CD4-positive, CD25-positive, alpha-beta regulatory T cell (primary cell): ENCODE results near the gene MYO3A. TPM values are rescaled to one million over a fixed set of nuclear protein-coding genes. Genes with fewer than 3 reads are reported as not detected.

Experiments used
- ATAC-seq, 2 donors: fragments of 150-1000 bp; cut with Tn5 transposase; one replicate each; pipeline ENCODE4 v1.10.0; 2021; ENCODE audit warnings: low read depth in 2 of 2, moderate number of reproducible peaks in 2 of 2, moderate library complexity in 1 of 2
- DNase-seq, 3 donors: peaks; one replicate each; pipeline versions ENCODE4 v3.0.0 to v3.0.0-alpha.2; 2012 to 2022; ENCODE audit warnings: mixed read lengths in 1 of 3
- H3K27ac ChIP-seq: one replicate; pipeline ENCODE4 v1.7.0; 2013; ENCODE audit warnings: mild to moderate bottlenecking, low read length; ENCODE audit not compliant: insufficient read depth, poor library complexity, severe bottlenecking
- H3K27me3 ChIP-seq: one replicate; pipeline ENCODE4 v1.7.0; 2013; ENCODE audit warnings: low read length; ENCODE audit not compliant: control insufficient read depth, insufficient read depth
- H3K36me3 ChIP-seq: one replicate; pipeline ENCODE4 v1.7.0; 2013; ENCODE audit warnings: mild to moderate bottlenecking, low read length, moderate library complexity; ENCODE audit not compliant: control insufficient read depth, insufficient read depth
- H3K4me1 ChIP-seq: 2 replicates; pipeline ENCODE4 v1.7.0; 2013; ENCODE audit warnings: mild to moderate bottlenecking, low read length; ENCODE audit not compliant: insufficient read depth, control insufficient read depth, poor library complexity, severe bottlenecking
- H3K4me3 ChIP-seq: one replicate; pipeline ENCODE4 v1.7.0; 2013; ENCODE audit warnings: low read depth, mild to moderate bottlenecking, low read length, moderate library complexity
- H3K9me3 ChIP-seq, 2 experiments: 1 replicate in 1 of 2; 2 replicates in 1 of 2; pipeline ENCODE4 v1.7.0; 2013; ENCODE audit warnings: low read length in 2 of 2, mild to moderate bottlenecking in 1 of 2, moderate library complexity in 1 of 2; ENCODE audit not compliant: control insufficient read depth in 2 of 2
- H3K27ac Mint-ChIP-seq, 3 donors: one replicate each; pipeline ENCODE4 v1.8.0; 2020 to 2022; ENCODE audit warnings: mild to moderate bottlenecking in 3 of 3, mixed read lengths in 3 of 3, moderate library complexity in 2 of 3
- H3K27me3 Mint-ChIP-seq: one replicate; pipeline ENCODE4 v1.8.0; 2022; ENCODE audit warnings: mild to moderate bottlenecking, mixed read lengths
- H3K36me3 Mint-ChIP-seq: one replicate; pipeline ENCODE4 v1.8.0; 2020; ENCODE audit warnings: mixed read lengths
- H3K4me1 Mint-ChIP-seq, 4 donors: one replicate each; pipeline ENCODE4 v1.8.0; 2020 to 2022; ENCODE audit warnings: mixed read lengths in 4 of 4, mild to moderate bottlenecking in 1 of 4
- H3K4me3 Mint-ChIP-seq, 4 donors: one replicate each; pipeline ENCODE4 v1.8.0; 2020 to 2022; ENCODE audit warnings: mild to moderate bottlenecking in 4 of 4, mixed read lengths in 4 of 4, moderate library complexity in 3 of 4
- H3K9me3 Mint-ChIP-seq, 7 donors: one replicate each; pipeline ENCODE4 v1.8.0; 2020 to 2022; ENCODE audit warnings: mixed read lengths in 7 of 7, mild to moderate bottlenecking in 3 of 7, moderate library complexity in 2 of 7
- polyA plus RNA-seq, 4 donors: library from polyadenylated mRNA; unstranded; fragments of 300-500 nt; fragmentation: Illumina TruSeq; gene quantifications; one replicate each; pipeline ENCODE4 v1.2.3, GENCODE V29; 2021
- total RNA-seq: library from RNA; stranded (reverse); gene quantifications from one replicate; pipeline ENCODE4 v1.2.3, GENCODE V29; 2022

The MYO3A gene
- total and polyA plus RNA-seq, 5 donors from 2014 or later, result not detected

DNA sequence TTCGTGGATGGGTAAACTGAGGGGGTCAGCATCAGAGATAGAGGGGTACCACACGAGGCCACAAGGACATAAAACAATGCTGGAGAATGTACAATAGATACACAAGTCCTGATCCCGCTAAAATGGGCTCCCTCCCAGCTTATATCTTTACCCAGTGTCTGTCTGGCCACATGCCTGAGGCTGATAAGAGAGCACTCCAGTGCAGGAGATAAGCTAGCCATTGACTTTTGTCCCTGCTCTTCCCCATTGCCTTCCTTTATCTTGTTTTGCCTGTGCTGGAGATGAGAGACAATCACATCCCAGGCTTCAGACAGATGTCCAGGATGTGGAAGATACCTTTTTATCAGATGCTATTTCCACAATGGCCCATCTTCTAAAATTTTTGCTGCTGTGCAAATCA, 288.5 kb downstream of the MYO3A start:
- Histone ChIP-seq H3K9me3 (no peaks in the 10 kb centered on the region), H3K36me3 (no peaks in the 10 kb centered on the region), H3K27ac (no peak overlapping the region), H3K4me3 (no peak overlapping the region), H3K4me1 (peaks cover 3% of the 10 kb centered on the region), H3K27me3 (peaks cover 50% of the 10 kb centered on the region)
- Mint-ChIP-seq H3K36me3 (no peaks in the 10 kb centered on the region), H3K27me3 (peaks cover 73% of the 10 kb centered on the region), H3K4me1 (peaks cover 0 to 10% (median 5%) of the 10 kb centered on the region in 4 donors), H3K9me3 (peaks cover 0 to 4% (median 0%) of the 10 kb centered on the region in 7 donors), H3K4me3 (no peak overlapping the region), H3K27ac (no peak overlapping the region)
- no peak for DNase-seq
- no peak for ATAC-seq

DNA sequence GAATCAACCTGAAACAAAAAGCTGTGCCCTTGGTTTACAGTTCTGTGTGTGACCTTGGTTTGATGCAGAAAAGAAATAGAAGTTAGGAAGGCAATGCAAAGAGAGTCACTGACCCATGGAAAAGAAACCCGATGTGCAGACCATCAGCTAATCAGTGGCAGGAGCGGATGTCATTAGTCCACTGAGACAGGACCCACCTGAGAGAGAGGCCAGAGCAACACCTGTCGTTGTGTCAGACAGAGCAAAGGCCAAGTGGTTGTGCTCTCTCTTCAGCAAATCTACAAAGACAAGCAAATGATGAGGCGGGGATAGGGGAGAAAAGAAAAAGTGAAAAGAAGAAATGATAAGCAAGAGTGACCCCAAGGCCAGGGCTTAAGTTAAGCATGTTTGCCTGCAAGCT, 291.3 kb downstream of the MYO3A start:
- peaks cover 49% of the 10 kb centered on the region for H3K27me3 Mint-ChIP-seq
- no peaks in the 10 kb centered on the region for H3K4me1 Mint-ChIP-seq
- H3K9me3 Mint-ChIP-seq, result no peaks in the 10 kb centered on the region
- no peaks in the 10 kb centered on the region for H3K9me3 ChIP-seq
- H3K36me3 ChIP-seq, result no peaks in the 10 kb centered on the region
- no peak for DNase-seq
- peaks cover 32% of the 10 kb centered on the region for H3K27me3 ChIP-seq
- no peaks in the 10 kb centered on the region for H3K4me1 ChIP-seq
- H3K4me3 ChIP-seq, result no peak overlapping the region
- H3K27ac ChIP-seq, result no peak overlapping the region
- no peak overlapping the region for H3K27ac Mint-ChIP-seq
- no peak for ATAC-seq
- no peak overlapping the region for H3K4me3 Mint-ChIP-seq
- H3K36me3 Mint-ChIP-seq, result no peaks in the 10 kb centered on the region

DNA sequence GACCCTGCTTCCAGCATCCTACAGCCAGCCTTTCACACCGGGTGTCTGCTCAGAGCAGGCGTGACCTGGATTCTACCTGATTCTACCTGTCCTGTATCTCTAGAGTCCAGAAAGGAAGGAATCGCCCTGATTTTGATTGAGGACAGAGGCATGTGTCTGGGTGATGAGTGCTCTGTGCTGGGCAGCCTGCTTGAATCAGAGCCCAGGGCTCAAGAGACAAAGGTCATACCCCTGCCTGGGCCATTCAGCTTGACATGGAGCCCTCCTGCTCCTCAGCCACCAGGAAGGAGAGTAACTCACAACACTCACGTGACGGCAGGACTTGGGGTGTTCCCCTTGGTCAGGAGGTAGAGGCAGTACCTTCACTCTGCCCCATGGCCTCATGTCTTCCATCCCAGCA, 293.8 kb downstream of the MYO3A start:
- H3K4me3 Mint-ChIP-seq, result no peak overlapping the region
- Histone ChIP-seq H3K4me3 (no peak overlapping the region), H3K9me3 (no peaks in the 10 kb centered on the region), H3K27me3 (peaks cover 11% of the 10 kb centered on the region), H3K27ac (no peak overlapping the region), H3K36me3 (no peaks in the 10 kb centered on the region), H3K4me1 (no peaks in the 10 kb centered on the region)
- DNase-seq (no peak), ATAC-seq (no peak)
- H3K4me1 Mint-ChIP-seq, result no peaks in the 10 kb centered on the region
- H3K9me3 Mint-ChIP-seq, result no peaks in the 10 kb centered on the region
- H3K27ac Mint-ChIP-seq, result no peak overlapping the region
- no peaks in the 10 kb centered on the region for H3K36me3 Mint-ChIP-seq
- peaks cover 31% of the 10 kb centered on the region for H3K27me3 Mint-ChIP-seq

DNA sequence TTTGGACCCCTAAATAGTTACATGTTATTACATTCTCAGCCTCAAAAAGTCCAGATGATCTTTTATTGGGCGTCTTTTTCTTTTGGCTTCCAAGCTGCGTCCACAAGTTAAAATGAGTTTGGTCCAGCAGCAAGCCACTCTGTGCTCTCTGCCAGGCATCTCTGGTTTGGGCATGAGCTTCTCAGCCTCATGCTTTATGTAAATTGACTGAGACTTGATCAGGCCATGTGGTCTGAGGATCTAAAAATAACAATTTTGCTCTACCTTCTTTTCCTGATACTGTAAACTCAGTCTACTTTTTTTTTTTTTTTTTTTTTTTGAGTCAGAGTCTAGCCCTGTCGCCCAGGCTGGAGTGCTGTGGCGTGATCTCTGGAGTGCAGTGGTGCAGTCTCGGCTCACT, 298.1 kb downstream of the MYO3A start:
- H3K36me3 ChIP-seq, result no peaks in the 10 kb centered on the region
- DNase-seq (no peak), ATAC-seq (no peak)
- no peaks in the 10 kb centered on the region for H3K27me3 ChIP-seq
- H3K4me1 ChIP-seq, result no peaks in the 10 kb centered on the region
- Mint-ChIP-seq H3K27me3 (no peaks in the 10 kb centered on the region), H3K4me1 (no peaks in the 10 kb centered on the region), H3K36me3 (no peaks in the 10 kb centered on the region), H3K27ac (no peak overlapping the region), H3K9me3 (no peaks in the 10 kb centered on the region), H3K4me3 (no peak overlapping the region)
- H3K27ac ChIP-seq, result no peak overlapping the region
- no peak overlapping the region for H3K4me3 ChIP-seq
- no peaks in the 10 kb centered on the region for H3K9me3 ChIP-seq

DNA sequence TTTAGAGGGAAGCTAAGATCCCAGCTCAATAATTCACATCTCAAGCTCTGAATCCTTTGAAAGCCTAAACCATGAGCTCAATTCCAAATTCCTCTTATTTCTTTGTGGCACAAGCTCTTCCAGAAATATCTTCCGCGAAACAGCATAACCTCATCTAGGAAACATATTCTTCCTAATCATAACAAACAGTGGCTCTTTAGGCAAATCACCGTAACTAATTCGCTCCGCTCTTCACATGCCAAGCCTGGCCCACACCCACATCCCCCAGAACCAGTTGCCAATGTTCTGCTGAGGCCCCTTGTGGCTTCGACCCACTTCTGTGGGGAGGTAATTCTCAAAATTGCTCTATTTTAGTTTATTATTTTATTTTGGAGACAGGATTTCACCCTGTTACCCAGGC, 301.7 kb downstream of the MYO3A start:
- no peaks in the 10 kb centered on the region for H3K4me1 Mint-ChIP-seq
- H3K36me3 Mint-ChIP-seq, result no peaks in the 10 kb centered on the region
- DNase-seq (no peak), ATAC-seq (no peak)
- H3K27me3 ChIP-seq, result peaks cover 2% of the 10 kb centered on the region
- no peak overlapping the region for H3K4me3 ChIP-seq
- no peak overlapping the region for H3K4me3 Mint-ChIP-seq
- no peaks in the 10 kb centered on the region for H3K9me3 ChIP-seq
- no peaks in the 10 kb centered on the region for H3K36me3 ChIP-seq
- H3K27ac ChIP-seq, result no peak overlapping the region
- peaks cover 0 to 2% (median 0%) of the 10 kb centered on the region in 7 donors for H3K9me3 Mint-ChIP-seq
- H3K27me3 Mint-ChIP-seq, result peaks cover 5% of the 10 kb centered on the region
- no peak overlapping the region for H3K27ac Mint-ChIP-seq
- H3K4me1 ChIP-seq, result no peaks in the 10 kb centered on the region

DNA sequence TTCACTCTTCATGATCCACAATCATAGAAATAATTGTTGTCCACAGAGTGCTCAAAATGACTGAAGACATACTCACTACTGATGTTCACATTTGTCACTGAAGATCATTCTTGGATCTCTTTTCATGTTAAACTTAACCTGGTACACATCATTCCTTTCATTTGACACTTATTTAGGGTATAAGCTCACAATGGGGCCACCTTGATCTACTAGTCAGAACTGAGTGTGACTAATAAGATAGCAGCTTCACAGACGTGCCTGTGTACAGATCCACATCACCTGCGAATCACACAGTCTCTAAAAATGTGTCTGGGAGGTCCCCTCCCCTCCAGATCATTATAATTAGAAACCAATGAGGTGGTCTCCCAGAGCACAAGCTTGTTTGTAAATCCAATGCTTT, 304.3 kb downstream of the MYO3A start:
- H3K9me3 ChIP-seq, result no peaks in the 10 kb centered on the region
- H3K27me3 Mint-ChIP-seq, result peaks cover 14% of the 10 kb centered on the region

DNA sequence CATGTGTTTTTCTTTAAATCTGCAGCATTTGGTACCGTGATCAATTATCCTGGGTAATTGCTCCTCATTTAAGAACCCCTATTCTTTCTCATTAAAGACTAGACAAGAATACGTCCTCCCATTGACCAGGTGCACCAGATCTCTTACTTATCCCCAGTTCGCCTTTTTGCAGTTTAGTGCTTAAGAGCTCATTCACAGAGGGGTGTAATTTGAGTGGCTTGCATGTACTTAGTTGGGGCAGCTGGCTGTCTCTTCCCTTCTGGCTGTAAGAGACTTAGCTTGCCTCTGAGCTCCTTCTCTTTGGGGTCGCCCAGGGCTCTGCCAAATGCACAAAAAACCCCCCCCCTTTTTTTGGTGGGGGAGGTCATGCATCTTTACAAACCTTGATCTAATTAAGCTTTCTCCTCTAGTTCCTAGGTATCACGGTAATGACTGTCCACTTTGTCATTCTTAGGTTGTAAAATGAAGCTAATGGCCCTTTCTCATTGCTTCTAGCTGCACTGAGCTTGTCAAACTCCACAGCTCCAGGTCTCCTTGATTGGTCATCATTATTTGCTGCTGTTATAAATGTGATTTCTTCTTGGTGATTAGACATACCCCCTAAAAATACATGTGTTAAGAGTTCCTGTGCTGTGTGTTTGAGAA, 308.8 kb downstream of the MYO3A start:
- Mint-ChIP-seq H3K27ac (peak overlapping the region in 1 of 3 donors; percentile 38), H3K4me3 (no peak overlapping the region), H3K9me3 (peaks cover 0 to 2% (median 0%) of the 10 kb centered on the region in 7 donors), H3K27me3 (peaks cover 14% of the 10 kb centered on the region), H3K36me3 (no peaks in the 10 kb centered on the region), H3K4me1 (no peaks in the 10 kb centered on the region)
- Histone ChIP-seq H3K27me3 (peaks cover 2% of the 10 kb centered on the region), H3K4me3 (no peak overlapping the region), H3K27ac (no peak overlapping the region), H3K9me3 (no peaks in the 10 kb centered on the region), H3K4me1 (no peaks in the 10 kb centered on the region), H3K36me3 (no peaks in the 10 kb centered on the region)
- DNase-seq (no peak), ATAC-seq (no peak)

More for the DNA sequence above, 304.3 kb downstream of the MYO3A start:
- H3K4me3 Mint-ChIP-seq, result no peak overlapping the region
- ATAC-seq, result no peak
- H3K36me3 Mint-ChIP-seq, result no peaks in the 10 kb centered on the region
- no peaks in the 10 kb centered on the region for H3K4me1 Mint-ChIP-seq
- Histone ChIP-seq H3K4me1 (no peaks in the 10 kb centered on the region), H3K4me3 (no peak overlapping the region), H3K36me3 (no peaks in the 10 kb centered on the region), H3K27ac (no peak overlapping the region), H3K27me3 (peaks cover 2% of the 10 kb centered on the region)
- peaks cover 0 to 2% (median 0%) of the 10 kb centered on the region in 7 donors for H3K9me3 Mint-ChIP-seq
- no peak overlapping the region for H3K27ac Mint-ChIP-seq
- DNase-seq, result no peak

DNA sequence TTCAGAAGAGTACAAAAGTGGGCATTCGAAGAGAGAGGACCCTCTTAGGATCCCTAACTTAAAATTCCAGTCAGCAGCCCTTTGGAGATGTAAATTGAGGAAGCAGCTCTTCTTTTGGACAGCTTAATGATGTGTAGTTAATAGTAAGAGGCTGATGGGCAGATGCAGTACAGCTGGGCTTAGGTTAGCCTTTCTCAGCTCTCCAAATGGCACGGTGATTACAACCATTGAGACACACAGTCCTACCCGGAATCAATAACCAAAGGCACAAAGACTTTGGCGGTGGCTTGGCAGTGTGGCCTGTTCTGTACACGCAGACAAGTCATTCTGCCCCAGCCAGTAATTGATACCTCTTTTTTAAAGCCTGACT, 309.3 kb downstream of the MYO3A start:
- no peak for DNase-seq
- Mint-ChIP-seq H3K4me3 (no peak overlapping the region), H3K36me3 (no peaks in the 10 kb centered on the region), H3K4me1 (no peaks in the 10 kb centered on the region), H3K27ac (peak overlapping the region in 1 of 3 donors; percentile 38), H3K9me3 (peaks cover 0 to 2% (median 0%) of the 10 kb centered on the region in 7 donors), H3K27me3 (peaks cover 14% of the 10 kb centered on the region)
- Histone ChIP-seq H3K36me3 (no peaks in the 10 kb centered on the region), H3K4me1 (no peaks in the 10 kb centered on the region), H3K27ac (no peak overlapping the region), H3K4me3 (no peak overlapping the region), H3K27me3 (no peaks in the 10 kb centered on the region), H3K9me3 (no peaks in the 10 kb centered on the region)
- no peak for ATAC-seq
